GM10248 (cell line): Measurements from ENCODE around the gene FOXG1.

Experiments used
- CTCF ChIA-PET: fragments of 300-600 bp; sonication (Branson Sonifier 250); formaldehyde crosslinking; extraction: SDS; loops from one replicate; lab custom pipeline; 2021; ENCODE audit warnings: antibody characterized with exemption; lab: Yijun Ruan, JAX
- POLR2A ChIA-PET: fragments of 350-650 bp; sonication (Branson Sonifier 250); formaldehyde crosslinking; extraction: SDS; loops from one replicate; lab custom pipeline; 2020; ENCODE audit warnings: antibody characterized with exemption; lab: Yijun Ruan, JAX
- DNase-seq: peaks from one replicate; pipeline ENCODE4 v3.0.0; 2012; ENCODE audit errors: extremely low spot score
- CTCF ChIP-seq: IDR thresholded peaks from 2 replicates; pipeline ENCODE4 v1.5.1; 2012; ENCODE audit warnings: mild to moderate bottlenecking, low read depth; ENCODE audit errors: extremely low read depth, missing control alignments, control extremely low read depth

Gene FOXG1

GRCh38 chr14:28761438-28762291 lies 4.9 kb upstream of the FOXG1 start:
- ChIA-PET CTCF (interaction anchor here (1.8 kb wide), 1 partner anchor 12 kb away, joined by 5 read pairs; no protein-coding TSS in a partner anchor), POLR2A (no interaction called here)
- DNase-seq = no peak
- TF ChIP-seq CTCF = no peak

GRCh38 chr14:28762303-28762954 lies 4.2 kb upstream of the FOXG1 start:
- no peak for TF ChIP-seq CTCF
- ChIA-PET POLR2A (no interaction called here), CTCF (no interaction called here)
- DNase-seq = no peak

- CTCF ChIA-PET = no interaction called here
- no peak for TF ChIP-seq CTCF
- DNase-seq = no peak
- POLR2A ChIA-PET = no interaction called here
These were observed 3.6 kb upstream of the FOXG1 start for GRCh38 chr14:28762955-28763326.

- no peak for TF ChIP-seq CTCF
- ChIA-PET CTCF (interaction anchor here (1.4 kb wide), 2 partner anchors 10 to 1451 kb away, joined by 3 to 5 read pairs; no protein-coding TSS in a partner anchor), POLR2A (no interaction called here)
- no peak for DNase-seq
These were observed 2.8 kb upstream of the FOXG1 start for GRCh38 chr14:28763751-28764256.

- no peak for TF ChIP-seq CTCF
- DNase-seq = no peak
- ChIA-PET CTCF (interaction anchor here (1.4 to 1.7 kb wide), 3 partner anchors 8 to 1451 kb away, joined by 3 to 5 read pairs (median 5); no protein-coding TSS in a partner anchor), POLR2A (no interaction called here)
These were observed 2.1 kb upstream of the FOXG1 start for GRCh38 chr14:28764257-28765160.

- ChIA-PET CTCF (interaction anchor here (1.0 to 1.7 kb wide), 2 partner anchors 8 to 10 kb away, joined by 5 read pairs; no protein-coding TSS in a partner anchor), POLR2A (no interaction called here)
- no peak for DNase-seq
- TF ChIP-seq CTCF = no peak
These were observed 1.3 kb upstream of the FOXG1 start for GRCh38 chr14:28765169-28765830.
